Osteoblast (primary cell): ENCODE data around the gene TUBD1. TPM values are rescaled to one million over a fixed set of nuclear protein-coding genes. Genes with fewer than 3 reads are reported as not detected.
A peak's percentile ranks its signal among the peaks of the same experiment; 100 is the strongest.

Experiments
- DNase-seq: peaks from one replicate; pipeline ENCODE4 v3.0.0; 2011; ENCODE audit warnings: low spot score, mixed read lengths; ENCODE audit not compliant: insufficient read length; ENCODE audit errors: missing footprints
- H2AFZ ChIP-seq: 2 replicates; pipeline ENCODE4 v1.6.0; 2011; ENCODE audit warnings: mild to moderate bottlenecking, low read length
- H3K27ac ChIP-seq: 2 replicates; pipeline ENCODE4 v1.5.1; 2011; ENCODE audit warnings: mild to moderate bottlenecking, low read depth, low read length, moderate library complexity
- H3K27me3 ChIP-seq: 2 replicates; pipeline ENCODE4 v1.6.0; 2012; ENCODE audit warnings: mild to moderate bottlenecking, control low read depth, inconsistent platforms, low read length, moderate library complexity; ENCODE audit not compliant: insufficient read depth
- H3K36me3 ChIP-seq: 2 replicates; pipeline ENCODE4 v1.5.1; 2011; ENCODE audit warnings: mild to moderate bottlenecking, low read length, control low read depth, moderate library complexity; ENCODE audit not compliant: insufficient read depth
- H3K4me1 ChIP-seq: 2 replicates; pipeline ENCODE4 v1.5.1; 2011; ENCODE audit warnings: mild to moderate bottlenecking, low read length, control low read depth, moderate library complexity; ENCODE audit not compliant: insufficient read depth
- H3K4me2 ChIP-seq: 2 replicates; pipeline ENCODE4 v1.6.0; 2011; ENCODE audit warnings: mild to moderate bottlenecking, low read length; ENCODE audit not compliant: insufficient read depth
- H3K4me3 ChIP-seq: fragments of 200-600 bp; sonication (generic); 3 replicates; pipeline ENCODE4 v1.5.1; 2012; ENCODE audit warnings: mild to moderate bottlenecking, low read length, inconsistent platforms; ENCODE audit not compliant: insufficient read depth
- H3K79me2 ChIP-seq: 2 replicates; pipeline ENCODE4 v1.6.0; 2012; ENCODE audit warnings: mild to moderate bottlenecking, low read length, control low read depth, inconsistent platforms; ENCODE audit not compliant: insufficient read depth
- H3K9me3 ChIP-seq: 2 replicates; pipeline ENCODE4 v1.5.1; 2011; ENCODE audit warnings: low read depth, low read length, control low read depth
- H4K20me1 ChIP-seq: 2 replicates; pipeline ENCODE4 v1.6.0; 2012; ENCODE audit warnings: mild to moderate bottlenecking, low read length, control low read depth; ENCODE audit not compliant: insufficient read depth
- CTCF ChIP-seq: IDR thresholded peaks from 2 replicates; pipeline ENCODE4 v1.5.1; 2011; ENCODE audit warnings: mild to moderate bottlenecking, low read depth, low read length, moderate library complexity; ENCODE audit errors: extremely low read depth
- total RNA-seq: library from RNA; depleted of rRNA; stranded (reverse); fragments of >200 nt; gene quantifications from 2 replicates; pipeline ENCODE4 v1.2.3, GENCODE V29; 2012

The TUBD1 gene
- total RNA-seq, 1 donor = 4.0 TPM

- H3K4me3 ChIP-seq = no peak overlapping the region
- no peak for TF ChIP-seq CTCF
- H3K79me2 ChIP-seq = peaks cover 31% of the 10 kb centered on the region
- peaks cover 63% of the 10 kb centered on the region for H3K4me1 ChIP-seq
- no peak overlapping the region for H3K4me2 ChIP-seq
- H3K27me3 ChIP-seq = no peaks in the 10 kb centered on the region
- no peak overlapping the region for H2AFZ ChIP-seq
- H3K9me3 ChIP-seq = no peaks in the 10 kb centered on the region
- peaks cover 4% of the 10 kb centered on the region for H3K36me3 ChIP-seq
- DNase-seq = no peak
- no peaks in the 10 kb centered on the region for H4K20me1 ChIP-seq
- peak overlapping the region; percentile 99 for H3K27ac ChIP-seq
Observed at GRCh38 chr17:59826706-59827453, 65.9 kb downstream of the TUBD1 start.

- Histone ChIP-seq H3K4me3 (peak overlapping the region; percentile 10), H3K27ac (peak overlapping the region; percentile 99), H3K4me1 (peaks cover 56% of the 10 kb centered on the region)
Observed at GRCh38 chr17:59825533-59826322, 67.0 kb downstream of the TUBD1 start.

GRCh38 chr17:59815965-59816364 lies 76.8 kb downstream of the TUBD1 start:
- Histone ChIP-seq H3K27me3 (no peaks in the 10 kb centered on the region), H3K4me1 (peaks cover 2% of the 10 kb centered on the region), H2AFZ (no peak overlapping the region), H3K79me2 (no peaks in the 10 kb centered on the region), H3K9me3 (no peaks in the 10 kb centered on the region), H3K27ac (no peak overlapping the region), H3K4me3 (no peak overlapping the region), H3K36me3 (peaks cover 11% of the 10 kb centered on the region), H3K4me2 (no peak overlapping the region), H4K20me1 (no peaks in the 10 kb centered on the region)
- TF ChIP-seq CTCF = no peak
- DNase-seq = no peak

More at GRCh38 chr17:59825533-59826322, 67.0 kb downstream of the TUBD1 start:
- Histone ChIP-seq H2AFZ (peak overlapping the region; percentile 11), H3K36me3 (peaks cover 4% of the 10 kb centered on the region), H3K79me2 (peaks cover 23% of the 10 kb centered on the region), H3K4me2 (peak overlapping the region; percentile 32), H4K20me1 (no peaks in the 10 kb centered on the region), H3K9me3 (no peaks in the 10 kb centered on the region), H3K27me3 (no peaks in the 10 kb centered on the region)
- TF ChIP-seq CTCF = no peak
- DNase-seq = peak; percentile 77

- Histone ChIP-seq H3K4me3 (no peak overlapping the region), H3K79me2 (no peaks in the 10 kb centered on the region), H3K9me3 (no peaks in the 10 kb centered on the region), H3K36me3 (peaks cover 11% of the 10 kb centered on the region), H3K4me1 (peaks cover 14% of the 10 kb centered on the region), H3K4me2 (no peak overlapping the region), H2AFZ (no peak overlapping the region), H3K27ac (no peak overlapping the region), H4K20me1 (no peaks in the 10 kb centered on the region), H3K27me3 (no peaks in the 10 kb centered on the region)
- no peak for TF ChIP-seq CTCF
- DNase-seq = no peak
Observed at GRCh38 chr17:59814685-59815084, 78.1 kb downstream of the TUBD1 start.
